ENCODE results near the gene CD70. TPM values are rescaled to one million over a fixed set of nuclear protein-coding genes. Genes with fewer than 3 reads are reported as not detected.

The CD70 gene
- polyA plus RNA-seq, 3 donors, result 0.12 TPM; not detected in 2

- Histone ChIP-seq H3K4me2 (replicated peaks; ENCODE audit: extremely low read depth, low read length, poor library complexity, severe bottlenecking) (no peak overlapping the region), H3K4me1 (ENCODE audit: control insufficient read depth in 1 of 2, insufficient read depth in 2 of 2, low read length in 2 of 2) (no peaks in the 10 kb centered on the region), H3K36me3 (replicated peaks in 1 of 2; ENCODE audit: control insufficient read depth in 1 of 2, insufficient read depth in 2 of 2, low read length in 2 of 2) (no peaks in the 10 kb centered on the region), H3K79me2 (ENCODE audit: insufficient read depth, low read length) (no peaks in the 10 kb centered on the region), H3K9me3 (replicated peaks in 1 of 2; ENCODE audit: control insufficient read depth in 1 of 2, insufficient read depth in 1 of 2, low read length in 2 of 2) (peaks cover 10 to 11% of the 10 kb centered on the region in 2 donors), H3K4me3 (replicated peaks in 1 of 3; ENCODE audit: low read depth in 2 of 3, low read length in 3 of 3) (no peak overlapping the region), H2AFZ (ENCODE audit: insufficient read depth, low read depth, low read length, poor library complexity, severe bottlenecking) (no peak overlapping the region), H3K27me3 (ENCODE audit: control insufficient read depth in 2 of 2, insufficient read depth in 2 of 2, low read length in 2 of 2) (peaks cover 19 to 37% of the 10 kb centered on the region in 2 donors), H4K20me1 (ENCODE audit: insufficient read depth, low read length) (no peaks in the 10 kb centered on the region), H3K9ac (ENCODE audit: insufficient read depth, low read length, poor library complexity, severe bottlenecking) (no peak overlapping the region), H3K27ac (ENCODE audit: low read depth in 1 of 2, low read length in 2 of 2) (no peak overlapping the region)
- Mint-ChIP-seq H3K4me1 (peaks cover 7% of the 10 kb centered on the region), H3K4me3 (no peak overlapping the region), H3K27me3 (ENCODE audit: low read depth in 3 of 3) (peaks cover 45 to 83% (median 57%) of the 10 kb centered on the region in 3 donors), H3K36me3 (no peaks in the 10 kb centered on the region), H3K27ac (peak overlapping the region in 1 of 7 donors; percentile 11), H3K9me3 (peaks cover 9 to 45% (median 32%) of the 10 kb centered on the region in 7 donors)
- intact Hi-C loops (cut with micrococcal nuclease), result no loop called here
- TF ChIP-seq CTCF (IDR thresholded peaks at IDR 0.05), result no peak
- DNase-seq, result no peak
Measured at GRCh38 chr19:6626764-6627163, 35.8 kb upstream of the CD70 start.

- TF ChIP-seq CTCF (IDR thresholded peaks at IDR 0.05), result no peak
- Histone ChIP-seq H3K79me2 (ENCODE audit: insufficient read depth, low read length) (no peaks in the 10 kb centered on the region), H3K9me3 (replicated peaks in 1 of 2; ENCODE audit: control insufficient read depth in 1 of 2, insufficient read depth in 1 of 2, low read length in 2 of 2) (peaks cover 6 to 22% of the 10 kb centered on the region in 2 donors), H4K20me1 (ENCODE audit: insufficient read depth, low read length) (no peaks in the 10 kb centered on the region), H3K4me3 (replicated peaks in 1 of 3; ENCODE audit: low read depth in 2 of 3, low read length in 3 of 3) (no peak overlapping the region), H2AFZ (ENCODE audit: insufficient read depth, low read depth, low read length, poor library complexity, severe bottlenecking) (no peak overlapping the region), H3K36me3 (replicated peaks in 1 of 2; ENCODE audit: control insufficient read depth in 1 of 2, insufficient read depth in 2 of 2, low read length in 2 of 2) (no peaks in the 10 kb centered on the region), H3K9ac (ENCODE audit: insufficient read depth, low read length, poor library complexity, severe bottlenecking) (no peak overlapping the region), H3K4me1 (ENCODE audit: control insufficient read depth in 1 of 2, insufficient read depth in 2 of 2, low read length in 2 of 2) (peaks cover 7 to 13% of the 10 kb centered on the region in 2 donors), H3K4me2 (replicated peaks; ENCODE audit: extremely low read depth, low read length, poor library complexity, severe bottlenecking) (no peak overlapping the region), H3K27ac (ENCODE audit: low read depth in 1 of 2, low read length in 2 of 2) (no peak overlapping the region), H3K27me3 (ENCODE audit: control insufficient read depth in 2 of 2, insufficient read depth in 2 of 2, low read length in 2 of 2) (peaks cover 22 to 47% of the 10 kb centered on the region in 2 donors)
- WGBS (ENCODE audit: insufficient coverage), result 80% methylated on average over 1 of the region's 2 CpGs
- intact Hi-C loops (cut with micrococcal nuclease), result no loop called here
- H3K27me3 Mint-ChIP-seq (ENCODE audit: low read depth in 3 of 3), result peaks cover 46 to 74% (median 48%) of the 10 kb centered on the region in 3 donors
- H3K27ac Mint-ChIP-seq, result no peak overlapping the region
- peak overlapping the region in 1 of 2 donors; percentile 36 for H3K4me3 Mint-ChIP-seq
- no peaks in the 10 kb centered on the region for H3K36me3 Mint-ChIP-seq
- peaks cover 8% of the 10 kb centered on the region for H3K4me1 Mint-ChIP-seq
- no peak for DNase-seq
- peaks cover 22 to 39% (median 30%) of the 10 kb centered on the region in 7 donors for H3K9me3 Mint-ChIP-seq
Measured at GRCh38 chr19:6617374-6617773, 26.4 kb upstream of the CD70 start.
